ENCODE measurements around the gene SLC7A10. TPM values are rescaled to one million over a fixed set of nuclear protein-coding genes. Genes with fewer than 3 reads are reported as not detected.
A peak's percentile ranks its signal among the peaks of the same experiment; 100 is the strongest.

SLC7A10 gene
- total RNA-seq, 1 experiment from 2014 or later: 2.9 TPM

GRCh38 chr19:33177417-33177979 is 48.2 kb downstream of the SLC7A10 start:
- no peak overlapping the region for H2BK5ac ChIP-seq (ENCODE audit: insufficient read length, low read length)
- peaks cover 17% of the 10 kb centered on the region for H3K27me3 Mint-ChIP-seq (ENCODE audit: low read depth)
- WGBS (ENCODE audit: extremely low coverage, insufficient read length, low lambda C conversion rate): no CpG with 5 or more reads among the region's 38 CpGs
- no peak overlapping the region for H2BK20ac ChIP-seq (ENCODE audit: low read depth, low read length, poor library complexity, severe bottlenecking)
- H2BK15ac ChIP-seq (ENCODE audit: low read depth, low read length): no peak overlapping the region
- H3K79me2 ChIP-seq (ENCODE audit: insufficient read depth, low read length): no peaks in the 10 kb centered on the region
- H3K9me3 Mint-ChIP-seq: peaks cover 0 to 3% of the 10 kb centered on the region in 2 experiments; a peak in 3 of 5 replicates
- no peak overlapping the region for H3K4ac ChIP-seq (ENCODE audit: low read depth, low read length)
- no peaks in the 10 kb centered on the region for H3K79me1 ChIP-seq (ENCODE audit: insufficient read depth, low read depth, low read length, poor library complexity, severe bottlenecking)
- peaks cover 13 to 19% of the 10 kb centered on the region in 2 experiments for H3K4me1 Mint-ChIP-seq
- H2AK5ac ChIP-seq (ENCODE audit: insufficient read length, low read length): no peak overlapping the region
- peak overlapping the region; percentile 94 to 96 for H3K4me3 Mint-ChIP-seq
- peak overlapping the region; percentile 45 for H3K4me2 ChIP-seq (ENCODE audit: insufficient read depth, insufficient read length, low read length)
- H2BK12ac ChIP-seq (ENCODE audit: insufficient read length, low read depth, low read length): no peak overlapping the region
- no peaks in the 10 kb centered on the region for H3K4me1 ChIP-seq (ENCODE audit: insufficient read depth, low read length)
- H4K20me1 ChIP-seq (ENCODE audit: control insufficient read depth, insufficient read depth, insufficient read length): no peaks in the 10 kb centered on the region
- no peak overlapping the region for H3K9ac ChIP-seq (ENCODE audit: extremely low read depth, insufficient read length, low read length)
- H4K8ac ChIP-seq (replicated peaks; ENCODE audit: insufficient read length, low read depth, low read length): no peak overlapping the region
- peaks cover 5% of the 10 kb centered on the region for H3K23me2 ChIP-seq (ENCODE audit: insufficient read length, low read depth, low read length, poor library complexity, severe bottlenecking)
- no peak overlapping the region for H3K23ac ChIP-seq (ENCODE audit: insufficient read length, low read depth, low read length)
- no peak for DNase-seq
- no peaks in the 10 kb centered on the region for H3K9me3 ChIP-seq (ENCODE audit: control insufficient read depth, low read depth, low read length)
- H3K14ac ChIP-seq (ENCODE audit: insufficient read depth, low read length): no peak overlapping the region
- H3T11ph ChIP-seq (ENCODE audit: low read length): no peak overlapping the region
- no peaks in the 10 kb centered on the region for H3K27me3 ChIP-seq (ENCODE audit: insufficient read depth, low read length)
- no peak overlapping the region for H4K91ac ChIP-seq (ENCODE audit: insufficient read length, low read depth, low read length)
- H4K5ac ChIP-seq (ENCODE audit: insufficient read length, low read depth, low read length): no peak overlapping the region
- no peak overlapping the region for H3K18ac ChIP-seq (ENCODE audit: insufficient read length, low read depth, low read length)
- H3K27ac Mint-ChIP-seq: no peak overlapping the region
- no peak overlapping the region for H3K56ac ChIP-seq (ENCODE audit: insufficient read length, low read depth, low read length)
- no peak overlapping the region for H2AFZ ChIP-seq (ENCODE audit: low read length)
- peaks cover 0 to 3% (median 2%) of the 10 kb centered on the region in 3 experiments; a peak in 3 of 7 replicates for H3K36me3 Mint-ChIP-seq (ENCODE audit: insufficient read depth in 1 of 3, low read depth in 3 of 3)
- H3K27ac ChIP-seq (ENCODE audit: insufficient read length, low read depth, low read length): no peak overlapping the region
- H2BK120ac ChIP-seq (ENCODE audit: low read depth, low read length, poor library complexity, severe bottlenecking): no peak overlapping the region
- TF ChIP-seq, protein P1, sequence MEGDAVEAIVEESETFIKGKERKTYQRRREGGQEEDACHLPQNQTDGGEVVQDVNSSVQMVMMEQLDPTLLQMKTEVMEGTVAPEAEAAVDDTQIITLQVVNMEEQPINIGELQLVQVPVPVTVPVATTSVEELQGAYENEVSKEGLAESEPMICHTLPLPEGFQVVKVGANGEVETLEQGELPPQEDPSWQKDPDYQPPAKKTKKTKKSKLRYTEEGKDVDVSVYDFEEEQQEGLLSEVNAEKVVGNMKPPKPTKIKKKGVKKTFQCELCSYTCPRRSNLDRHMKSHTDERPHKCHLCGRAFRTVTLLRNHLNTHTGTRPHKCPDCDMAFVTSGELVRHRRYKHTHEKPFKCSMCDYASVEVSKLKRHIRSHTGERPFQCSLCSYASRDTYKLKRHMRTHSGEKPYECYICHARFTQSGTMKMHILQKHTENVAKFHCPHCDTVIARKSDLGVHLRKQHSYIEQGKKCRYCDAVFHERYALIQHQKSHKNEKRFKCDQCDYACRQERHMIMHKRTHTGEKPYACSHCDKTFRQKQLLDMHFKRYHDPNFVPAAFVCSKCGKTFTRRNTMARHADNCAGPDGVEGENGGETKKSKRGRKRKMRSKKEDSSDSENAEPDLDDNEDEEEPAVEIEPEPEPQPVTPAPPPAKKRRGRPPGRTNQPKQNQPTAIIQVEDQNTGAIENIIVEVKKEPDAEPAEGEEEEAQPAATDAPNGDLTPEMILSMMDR (conservative IDR thresholded peaks at IDR 0.05): peak; percentile 36; the same call in 2 of the 3 replicates
